GM12878 (cell line): ENCODE data around the gene ANXA2R. TPM values are rescaled to one million over a fixed set of nuclear protein-coding genes. Genes with fewer than 3 reads are reported as not detected.

Source experiments
- ATAC-seq: fragments of 200-7000 bp; cut with Tn5 transposase; 3 replicates; pipeline ENCODE4 v1.9.1; 2020; ENCODE audit warnings: mild to moderate bottlenecking, moderate library complexity
- BruUV-seq: library from RNA; stranded (reverse); fragments of 400-500 nt; replicated peaks from 2 replicates; lab custom pipeline; 2021; lab: Mats Ljungman, UMichigan
- CTCF ChIA-PET: fragments of 300-600 bp; sonication (Branson Sonifier 250); formaldehyde crosslinking; extraction: SDS; loops from one replicate; lab custom pipeline; 2021; ENCODE audit warnings: inconsistent platforms; lab: Yijun Ruan, JAX
- POLR2A ChIA-PET: fragments of 350-600 bp; formaldehyde crosslinking; extraction: SDS; loops from one replicate; lab custom pipeline; 2021; ENCODE audit warnings: inconsistent platforms; lab: Charles Lee
- RAD21 ChIA-PET: fragments of 300-600 bp; sonication (Branson Sonifier 250); formaldehyde crosslinking; loops from one replicate; lab custom pipeline; 2023; ENCODE audit warnings: antibody characterized with exemption; ENCODE audit not compliant: unreplicated experiment; lab: Charles Lee
- SMC1A ChIA-PET: fragments of 300-600 bp; sonication (Branson Sonifier 250); formaldehyde crosslinking; loops from one replicate; lab custom pipeline; 2023; ENCODE audit not compliant: unreplicated experiment, uncharacterized antibody; lab: Charles Lee
- DNase-seq: peaks from one replicate; pipeline ENCODE4 v3.0.0-alpha.2; 2011; ENCODE audit warnings: low read depth, low spot score
- FAIRE-seq: peaks from 3 replicates; lab custom pipeline; 2011; peaks lifted over from hg19 to GRCh38; lab: Jason Lieb, UNC
- H2AFZ ChIP-seq: 2 replicates; pipeline ENCODE4 v1.6.0; 2011; ENCODE audit warnings: low read depth, low read length, control low read depth; ENCODE audit not compliant: control insufficient read depth
- H3K27ac ChIP-seq: 2 replicates; pipeline ENCODE4 v1.5.1; 2011; ENCODE audit warnings: control low read depth; ENCODE audit not compliant: control insufficient read depth, insufficient read depth
- H3K27me3 ChIP-seq, 2 experiments: replicated peaks in 1 of 2; 2 replicates each; pipeline versions ENCODE4 v1.6.0 to v1.6.1; 2011; ENCODE audit warnings: low read length in 1 of 2; ENCODE audit not compliant: control insufficient read depth in 2 of 2, insufficient read depth in 2 of 2
- H3K36me3 ChIP-seq, 2 experiments: 2 replicates each; pipeline ENCODE4 v1.5.1; 2011; ENCODE audit warnings: low read length in 1 of 2; ENCODE audit not compliant: control insufficient read depth in 2 of 2, insufficient read depth in 2 of 2
- H3K4me1 ChIP-seq: 2 replicates; pipeline ENCODE4 v1.6.1; 2011; ENCODE audit warnings: mild to moderate bottlenecking, low read length, moderate library complexity, mixed read lengths; ENCODE audit not compliant: control insufficient read depth, insufficient read depth
- H3K4me2 ChIP-seq: 2 replicates; pipeline ENCODE4 v1.6.0; 2011; ENCODE audit warnings: control low read depth; ENCODE audit not compliant: control insufficient read depth, insufficient read depth
- H3K4me3 ChIP-seq: fragments of 200-600 bp; sonication (generic); 2 replicates; pipeline ENCODE4 v1.5.1; 2016
- H3K79me2 ChIP-seq: 2 replicates; pipeline ENCODE4 v1.6.0; 2011; ENCODE audit warnings: low read length; ENCODE audit not compliant: control insufficient read depth, insufficient read depth
- H3K9ac ChIP-seq: 2 replicates; pipeline ENCODE4 v1.8.0; 2011; ENCODE audit warnings: low read length, control low read depth, mixed read lengths; ENCODE audit not compliant: control insufficient read depth, insufficient read depth
- H3K9me3 ChIP-seq: replicated peaks from 3 replicates; pipeline ENCODE4 v1.5.1; 2011; ENCODE audit warnings: mild to moderate bottlenecking, low read length; ENCODE audit not compliant: control insufficient read depth, insufficient read depth
- H4K20me1 ChIP-seq: 2 replicates; pipeline ENCODE4 v1.6.0; 2011; ENCODE audit not compliant: control insufficient read depth, insufficient read depth
- E4F1 ChIP-seq: fragments of 450-650 bp; IDR thresholded peaks from 2 replicates; pipeline ENCODE4 v1.6.1; 2018; ENCODE audit warnings: borderline replicate concordance, mild to moderate bottlenecking; ENCODE audit not compliant: partially characterized antibody
- EP300 ChIP-seq, 2 experiments: fragments of 150-350 bp in 1 of 2; IDR thresholded peaks; 2 replicates each; pipeline ENCODE4 v1.6.1; 2011 to 2012; ENCODE audit warnings: low read depth in 2 of 2, low read length in 2 of 2, borderline replicate concordance in 1 of 2, improper control_type of control experiment in 1 of 2, inconsistent platforms in 1 of 2; ENCODE audit not compliant: control insufficient read depth in 1 of 2
- IKZF1 ChIP-seq: fragments of 450-650 bp; conservative IDR thresholded peaks from 2 replicates; pipeline ENCODE4 v1.6.1; 2017; ENCODE audit warnings: antibody characterized with exemption, mild to moderate bottlenecking
- IRF4 ChIP-seq: IDR thresholded peaks from 2 replicates; pipeline ENCODE4 v1.6.1; 2011; ENCODE audit warnings: low read depth, low read length
- MAX ChIP-seq: IDR thresholded peaks from 2 replicates; pipeline ENCODE4 v1.6.1; 2012; ENCODE audit warnings: low read depth, low read length, improper control_type of control experiment
- MLLT1 ChIP-seq: fragments of 450-650 bp; IDR thresholded peaks from 2 replicates; pipeline ENCODE4 v1.6.1; 2016; ENCODE audit warnings: mild to moderate bottlenecking
- NKRF ChIP-seq: fragments of 450-650 bp; conservative IDR thresholded peaks from 2 replicates; pipeline ENCODE4 v1.6.1; 2017; ENCODE audit warnings: mild to moderate bottlenecking, moderate library complexity
- PBX3 ChIP-seq: IDR thresholded peaks from 2 replicates; pipeline ENCODE4 v1.6.1; 2011; ENCODE audit warnings: mild to moderate bottlenecking, low read depth, low read length, moderate library complexity; ENCODE audit not compliant: insufficient replicate concordance
- YBX1 ChIP-seq: fragments of 450-650 bp; IDR thresholded peaks from 2 replicates; pipeline ENCODE4 v1.6.1; 2016; ENCODE audit warnings: antibody characterized with exemption
- ZNF274 ChIP-seq: IDR thresholded peaks from one replicate; pipeline ENCODE4 v1.8.0; 2011; ENCODE audit not compliant: insufficient read length, insufficient read depth
- ZZZ3 ChIP-seq: IDR thresholded peaks from 2 replicates; pipeline ENCODE4 v1.6.1; 2011; ENCODE audit warnings: low read depth; ENCODE audit not compliant: control insufficient read depth, insufficient read length
- WGBS: methylation state at CpG from one replicate; pipeline ENCODE4 v1.1.6; 2016; ENCODE audit warnings: low lambda C conversion rate; ENCODE audit not compliant: insufficient replicate concordance, insufficient coverage; ENCODE audit errors: missing lambda C conversion rate; 5-methylcytosine and 5-hydroxymethylcytosine counted together
- in situ Hi-C: fragments of 300-500 bp; cut with MboI; formaldehyde crosslinking; loops from 9 replicates; pipeline ENCODE4 v1.14.3; 2018; ENCODE audit warnings: mixed read lengths
- intact Hi-C: fragments of 100-400 bp; cut with micrococcal nuclease; formaldehyde crosslinking; loops from one replicate; pipeline ENCODE4 v1.14.2; 2022; ENCODE audit not compliant: unreplicated experiment
- polyA plus RNA-seq, 11 experiments: library from polyadenylated mRNA; depleted of rRNA in 4 of 11; unstranded in 6 of 11; stranded (reverse) in 5 of 11; fragments of >200 nt; fragmentation: Nextera tagmentation in 4 of 11; fragmentation: Illumina TruSeq in 1 of 11; extraction: Ambion mirVana in 4 of 11; extraction: Trizol in 1 of 11; gene quantifications; 1 replicate in 1 of 11; 2 replicates in 10 of 11; pipeline versions ENCODE4 v1.2.1 to v1.2.3, GENCODE V29; 2011 to 2016; ENCODE audit warnings: inconsistent platforms in 2 of 11, missing spikeins in 2 of 11, low read depth in 1 of 11
- total RNA-seq, 4 experiments: library from RNA; depleted of rRNA in 3 of 4; stranded (reverse); fragments of >200 nt in 3 of 4; fragmentation: Illumina TruSeq in 1 of 4; extraction: Trizol in 1 of 4; gene quantifications; 2 replicates each; pipeline versions ENCODE4 v1.2.1 to v1.2.3, GENCODE V29; 2013 to 2021

Gene ANXA2R
- total and polyA plus RNA-seq, 10 of the 15 experiments (the other 5 are each of a cell fraction or from before 2014, with no cell fraction given) = 2.3 to 7.8 (median 4.4) TPM

- TF ChIP-seq MLLT1 = peak; percentile 76
Measured at GRCh38 chr5:43042626-43043399, 2.7 kb upstream of the ANXA2R start (continued).

GRCh38 chr5:43042176-43042625 is 2.1 kb upstream of the ANXA2R start:
- H3K9ac ChIP-seq = peak overlapping the region; percentile 68
- FAIRE-seq (peak; percentile 23), DNase-seq (no peak), ATAC-seq (peak; percentile 50)
- BruUV-seq = no TSS peak
- ChIA-PET CTCF (interaction anchor here (1.0 to 3.8 kb wide), 18 partner anchors 23 to 442 kb away, joined by 3 to 70 read pairs (median 10); partner anchors contain the start of genes HMGCS1, TMEM267 and ZNF131), SMC1A (interaction anchor here (1.1 to 7.9 kb wide), 16 partner anchors 13 to 133 kb away, joined by 3 to 111 read pairs (median 10); partner anchors contain the start of gene ZNF131), POLR2A (interaction anchor here (1.0 to 2.7 kb wide), 9 partner anchors 22 to 273 kb away, joined by 3 to 28 read pairs (median 5); no protein-coding TSS in a partner anchor), RAD21 (interaction anchor here (1.0 to 3.2 kb wide), 19 partner anchors 19 to 442 kb away, joined by 3 to 70 read pairs (median 6); partner anchors contain the start of genes HMGCS1, TMEM267 and ZNF131)
- peaks cover 11% of the 10 kb centered on the region for H3K4me1 ChIP-seq
- H4K20me1 ChIP-seq = no peaks in the 10 kb centered on the region
- H3K4me2 ChIP-seq = peak overlapping the region; percentile 95
- peak overlapping the region; percentile 66 for H3K4me3 ChIP-seq
- no peaks in the 10 kb centered on the region for H3K79me2 ChIP-seq
- 1% methylated on average over 44 of the region's 44 CpGs for WGBS
- no peaks in the 10 kb centered on the region for H3K9me3 ChIP-seq
- intact Hi-C loops (loop anchor here (1.0 kb wide), 1 partner anchor 23 kb away; no protein-coding TSS in a partner anchor), in situ Hi-C loops (loop anchor here (5.0 kb wide), 2 partner anchors 90 to 135 kb away; no protein-coding TSS in a partner anchor)
- H3K36me3 ChIP-seq = no peaks in the 10 kb centered on the region
- H2AFZ ChIP-seq = peak overlapping the region; percentile 77
- H3K27ac ChIP-seq = peak overlapping the region; percentile 82
- no peaks in the 10 kb centered on the region for H3K27me3 ChIP-seq
- TF ChIP-seq YBX1 = no peak
- no peak for TF ChIP-seq ZNF274
- TF ChIP-seq PBX3 = no peak
- peak; percentile 74 for TF ChIP-seq IKZF1
- no peak; the same call in 1 of the 2 replicates for TF ChIP-seq MAX
- no peak for TF ChIP-seq E4F1
- TF ChIP-seq ZZZ3 = no peak
- TF ChIP-seq NKRF = 0 out of 2 replicates have a peak, but pooled peaks have one; percentile 15
- TF ChIP-seq IRF4 = no peak
- peak; percentile 18 to 49; a peak in 2 of 4 replicates for TF ChIP-seq EP300 (IDR thresholded peaks at IDR 0.05; ENCODE audit: borderline replicate concordance in 1 of 2, control insufficient read depth in 1 of 2, low read depth in 2 of 2, low read length in 2 of 2)
